BE2C (cell line): ENCODE results near the gene ENDOG.
"Not testable (repeated sequence)": the region's sequence is repeated elsewhere in the genome, so short reads cannot be mapped to it uniquely, and the experiment has no call there.

Experiments
- DNase-seq: peaks from one replicate; pipeline ENCODE4 v3.0.0-alpha.2; 2020
- H3K27me3 ChIP-seq: fragments of 250-450 bp; sonication (Bioruptor Pico); 2 replicates; pipeline ENCODE4 v1.5.1; 2020; ENCODE audit warnings: mild to moderate bottlenecking
- H3K36me3 ChIP-seq: fragments of 250-450 bp; sonication (Bioruptor Pico); 2 replicates; pipeline ENCODE4 v1.5.1; 2020; ENCODE audit warnings: mild to moderate bottlenecking
- H3K4me1 ChIP-seq: fragments of 250-450 bp; sonication (Bioruptor Pico); 2 replicates; pipeline ENCODE4 v1.5.1; 2020
- H3K4me3 ChIP-seq: 2 replicates; pipeline ENCODE4 v1.5.1; 2011; ENCODE audit warnings: low read depth, low read length
- H3K9me3 ChIP-seq: fragments of 250-450 bp; sonication (Bioruptor Pico); 2 replicates; pipeline ENCODE4 v1.5.1; 2020
- CTCF ChIP-seq: IDR thresholded peaks from 2 replicates; pipeline ENCODE4 v1.5.1; 2012; ENCODE audit warnings: mild to moderate bottlenecking, low read depth, low read length

ENDOG gene

DNA sequence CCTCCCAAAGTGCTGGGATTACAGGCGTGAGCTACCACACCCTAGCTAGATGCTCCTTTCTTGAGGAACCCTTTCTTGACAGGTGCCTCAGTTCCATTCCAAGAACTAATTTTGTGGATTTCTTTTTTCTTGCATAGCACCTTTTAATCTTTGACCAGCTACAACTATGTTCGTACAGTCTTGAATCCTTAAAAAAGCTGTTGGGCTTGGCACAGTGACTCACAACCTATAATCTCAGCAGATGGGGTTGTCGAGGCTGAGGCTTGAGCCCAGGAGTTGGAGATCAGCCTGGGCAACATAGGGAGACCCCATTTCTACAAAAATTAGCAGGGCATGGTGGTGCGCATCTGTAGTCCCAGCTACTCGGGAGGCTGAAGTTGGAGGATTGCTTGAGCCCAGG lies 45.3 kb upstream of the ENDOG start:
- H3K27me3 ChIP-seq: no peaks in the 10 kb centered on the region
- H3K9me3 ChIP-seq: peaks cover 4% of the 10 kb centered on the region
- no peak overlapping the region for H3K4me3 ChIP-seq
- DNase-seq: no peak
- H3K4me1 ChIP-seq: no peaks in the 10 kb centered on the region
- no peak for TF ChIP-seq CTCF
- H3K36me3 ChIP-seq: no peaks in the 10 kb centered on the region

GRCh38 chr9:128774804-128775203 lies 43.5 kb upstream of the ENDOG start:
- no peak for TF ChIP-seq CTCF
- no peaks in the 10 kb centered on the region for H3K4me1 ChIP-seq
- no peaks in the 10 kb centered on the region for H3K36me3 ChIP-seq
- H3K27me3 ChIP-seq: no peaks in the 10 kb centered on the region
- H3K4me3 ChIP-seq: no peak overlapping the region
- H3K9me3 ChIP-seq: peaks cover 4% of the 10 kb centered on the region
- no peak for DNase-seq

DNA sequence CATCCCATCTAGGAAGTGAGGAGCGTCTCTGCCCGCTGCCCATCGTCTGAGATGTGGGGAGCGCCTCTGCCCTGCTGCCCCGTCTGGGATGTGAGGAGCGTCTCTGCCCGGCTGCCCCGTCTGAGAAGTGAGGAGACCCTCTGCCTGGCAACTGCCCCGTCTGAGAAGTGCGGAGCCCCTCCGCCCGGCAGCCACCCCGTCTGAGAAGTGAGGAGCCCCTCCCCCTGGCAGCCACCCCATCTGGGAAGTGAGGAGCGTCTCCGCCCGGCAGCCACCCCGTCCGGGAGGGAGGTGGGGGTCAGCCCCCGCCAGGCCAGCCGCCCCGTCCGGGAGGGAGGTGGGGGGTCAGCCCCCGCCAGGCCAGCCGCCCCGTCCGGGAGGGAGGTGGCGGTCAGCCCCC lies 38.2 kb upstream of the ENDOG start:
- not testable (repeated sequence) for H3K27me3 ChIP-seq, H3K4me3 ChIP-seq, H3K4me1 ChIP-seq, DNase-seq, H3K36me3 ChIP-seq, H3K9me3 ChIP-seq

- TF ChIP-seq CTCF: no peak
- DNase-seq: no peak
Measured at GRCh38 chr9:128781187-128782070, 36.9 kb upstream of the ENDOG start.

GRCh38 chr9:128782669-128783068 lies 35.6 kb upstream of the ENDOG start:
- no peaks in the 10 kb centered on the region for H3K4me1 ChIP-seq
- no peak for TF ChIP-seq CTCF
- no peaks in the 10 kb centered on the region; the same call in 1 of the 2 replicates for H3K9me3 ChIP-seq
- H3K4me3 ChIP-seq: no peak overlapping the region
- no peak for DNase-seq
- no peaks in the 10 kb centered on the region for H3K36me3 ChIP-seq
- no peaks in the 10 kb centered on the region for H3K27me3 ChIP-seq

More at GRCh38 chr9:128781187-128782070, 36.9 kb upstream of the ENDOG start:
- Histone ChIP-seq H3K36me3 (no peaks in the 10 kb centered on the region), H3K4me1 (no peaks in the 10 kb centered on the region), H3K4me3 (no peak overlapping the region), H3K9me3 (no peaks in the 10 kb centered on the region; the same call in 1 of the 2 replicates), H3K27me3 (no peaks in the 10 kb centered on the region)

DNA sequence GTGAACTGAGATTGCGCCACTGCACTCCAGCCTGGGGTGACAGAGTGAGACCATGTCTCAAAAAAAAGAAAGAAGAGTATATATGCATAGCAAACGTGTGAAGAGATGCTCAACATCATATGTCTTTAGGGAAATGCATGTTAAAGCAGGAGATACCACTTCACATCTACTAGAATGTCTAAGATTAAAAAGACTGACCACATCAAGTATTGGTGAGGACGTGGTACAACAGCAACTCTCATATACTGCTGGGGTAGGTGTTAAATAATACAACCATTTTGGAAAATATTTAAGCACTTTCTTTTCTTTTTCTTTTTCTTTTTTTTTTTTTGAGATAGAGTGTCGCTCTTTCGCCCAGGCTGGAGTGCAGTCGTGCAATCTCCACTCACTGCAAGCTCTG lies 32.9 kb upstream of the ENDOG start:
- no peaks in the 10 kb centered on the region for H3K9me3 ChIP-seq
- H3K4me1 ChIP-seq: no peaks in the 10 kb centered on the region
- H3K4me3 ChIP-seq: no peak overlapping the region
- H3K27me3 ChIP-seq: no peaks in the 10 kb centered on the region
- TF ChIP-seq CTCF: no peak
- peaks cover 3% of the 10 kb centered on the region; the same call in 1 of the 2 replicates for H3K36me3 ChIP-seq
- DNase-seq: no peak
